Mesenchymal stem cell (in vitro differentiated cells and primary cell): ENCODE measurements around the gene USP46.

Source experiments
- DNase-seq: peaks from one replicate; pipeline ENCODE4 v3.0.0-alpha.2; 2013
- H2AFZ ChIP-seq: one replicate; pipeline ENCODE4 v1.6.1; 2013; ENCODE audit warnings: low read depth, mild to moderate bottlenecking, control low read depth, inconsistent platforms, low read length, moderate library complexity
- H2AK5ac ChIP-seq: 2 replicates; pipeline ENCODE4 v1.6.1; 2013; ENCODE audit warnings: low read length, moderate library complexity, mild to moderate bottlenecking, inconsistent platforms; ENCODE audit not compliant: severe bottlenecking
- H2BK120ac ChIP-seq: one replicate; pipeline ENCODE4 v1.6.1; 2013; ENCODE audit warnings: low read depth, mild to moderate bottlenecking, inconsistent platforms, low read length, moderate library complexity
- H2BK12ac ChIP-seq, 2 experiments: one replicate each; pipeline ENCODE4 v1.6.1; 2013; ENCODE audit warnings: inconsistent platforms in 2 of 2, low read length in 2 of 2, mild to moderate bottlenecking in 2 of 2, moderate library complexity in 2 of 2, control low read depth in 1 of 2
- H2BK15ac ChIP-seq: one replicate; pipeline ENCODE4 v1.6.1; 2013; ENCODE audit warnings: mild to moderate bottlenecking, low read depth, inconsistent platforms; ENCODE audit not compliant: poor library complexity, severe bottlenecking
- H2BK5ac ChIP-seq: 2 replicates; pipeline ENCODE4 v1.6.1; 2013; ENCODE audit warnings: low read depth, mild to moderate bottlenecking, low read length, control low read depth, inconsistent platforms; ENCODE audit not compliant: poor library complexity, severe bottlenecking
- H3K14ac ChIP-seq, 2 experiments: one replicate each; pipeline ENCODE4 v1.6.1; 2013; ENCODE audit warnings: inconsistent platforms in 2 of 2, low read length in 2 of 2, control low read depth in 1 of 2, mild to moderate bottlenecking in 1 of 2, moderate library complexity in 1 of 2
- H3K18ac ChIP-seq, 2 experiments: one replicate each; pipeline ENCODE4 v1.6.1; 2013; ENCODE audit warnings: inconsistent platforms in 2 of 2, low read length in 2 of 2, control low read depth in 1 of 2, low read depth in 1 of 2, mild to moderate bottlenecking in 1 of 2
- H3K23ac ChIP-seq, 2 experiments: one replicate each; pipeline ENCODE4 v1.6.1; 2013; ENCODE audit warnings: inconsistent platforms in 2 of 2, low read length in 2 of 2, mild to moderate bottlenecking in 2 of 2, moderate library complexity in 2 of 2, control low read depth in 1 of 2
- H3K27ac ChIP-seq: 2 replicates; pipeline ENCODE4 v1.5.1; 2013; ENCODE audit warnings: mild to moderate bottlenecking, moderate library complexity, low read length, control low read depth, inconsistent platforms; ENCODE audit not compliant: poor library complexity, severe bottlenecking
- H3K27me3 ChIP-seq, 2 experiments: 2 replicates each; pipeline versions ENCODE4 v1.6.1 to v1.7.0; 2013; ENCODE audit warnings: low read length in 2 of 2, mild to moderate bottlenecking in 2 of 2, moderate library complexity in 2 of 2, control low read depth in 1 of 2, inconsistent platforms in 1 of 2; ENCODE audit not compliant: control insufficient read depth in 1 of 2, insufficient read depth in 1 of 2
- H3K36me3 ChIP-seq, 2 experiments: 2 replicates each; pipeline versions ENCODE4 v1.6.1 to v1.7.0; 2013; ENCODE audit warnings: low read length in 2 of 2, control low read depth in 1 of 2, inconsistent platforms in 1 of 2, low read depth in 1 of 2, mild to moderate bottlenecking in 1 of 2; ENCODE audit not compliant: insufficient read depth in 2 of 2, control insufficient read depth in 1 of 2
- H3K4ac ChIP-seq, 2 experiments: one replicate each; pipeline ENCODE4 v1.6.1; 2013; ENCODE audit warnings: inconsistent platforms in 2 of 2, low read length in 2 of 2, mild to moderate bottlenecking in 2 of 2, moderate library complexity in 2 of 2, control low read depth in 1 of 2, low read depth in 1 of 2
- H3K4me1 ChIP-seq: 2 replicates; pipeline ENCODE4 v1.6.1; 2013; ENCODE audit warnings: low read depth, low read length, control low read depth; ENCODE audit not compliant: control insufficient read depth, insufficient read depth
- H3K4me2 ChIP-seq: 2 replicates; pipeline ENCODE4 v1.6.1; 2013; ENCODE audit warnings: low read length, mild to moderate bottlenecking, inconsistent platforms; ENCODE audit not compliant: poor library complexity, severe bottlenecking
- H3K4me3 ChIP-seq, 2 experiments: 2 replicates each; pipeline versions ENCODE4 v1.5.1 to v1.7.0; 2013; ENCODE audit warnings: low read length in 2 of 2, mild to moderate bottlenecking in 2 of 2, control low read depth in 1 of 2, low read depth in 1 of 2; ENCODE audit not compliant: insufficient read depth in 1 of 2
- H3K79me1 ChIP-seq: replicated peaks from 2 replicates; pipeline ENCODE4 v1.6.1; 2013; ENCODE audit warnings: mild to moderate bottlenecking, control low read depth, low read length, inconsistent platforms; ENCODE audit not compliant: poor library complexity, severe bottlenecking
- H3K9ac ChIP-seq: 2 replicates; pipeline ENCODE4 v1.7.0; 2013; ENCODE audit warnings: mild to moderate bottlenecking, low read length, moderate library complexity
- H3K9me3 ChIP-seq: 2 replicates; pipeline ENCODE4 v1.7.0; 2013; ENCODE audit warnings: mild to moderate bottlenecking, low read length; ENCODE audit not compliant: control insufficient read depth
- H4K8ac ChIP-seq: one replicate; pipeline ENCODE4 v1.6.1; 2013; ENCODE audit warnings: inconsistent platforms, mild to moderate bottlenecking, low read length, moderate library complexity
- H4K91ac ChIP-seq: one replicate; pipeline ENCODE4 v1.6.1; 2013; ENCODE audit warnings: mild to moderate bottlenecking, low read length, inconsistent platforms
- WGBS: methylation state at CpG from one replicate; pipeline ENCODE4 v1.1.7; 2013; ENCODE audit warnings: mixed read lengths; 5-methylcytosine and 5-hydroxymethylcytosine counted together

USP46 gene

DNA sequence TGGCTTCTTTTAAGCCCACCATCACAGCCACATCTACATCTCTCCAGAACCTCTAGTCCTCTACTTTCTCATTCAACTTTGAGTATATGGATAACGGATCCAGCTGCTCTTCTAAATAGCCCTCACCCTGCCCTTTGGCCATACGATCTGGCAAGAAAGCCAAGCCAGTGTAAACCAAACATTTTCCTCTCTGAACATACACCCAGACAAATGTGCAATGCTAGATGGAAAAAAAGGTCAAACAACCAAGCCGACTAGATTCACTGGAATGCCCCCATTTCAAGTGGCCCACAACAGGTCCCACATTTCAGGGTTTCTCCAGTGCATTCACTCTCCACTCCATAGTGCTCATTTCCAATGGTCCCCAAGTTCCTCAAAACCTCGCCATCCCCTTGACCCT lies 24.0 kb downstream of the USP46 start:
- Histone ChIP-seq H2AK5ac (no peak overlapping the region), H3K79me1 (peaks cover 45% of the 10 kb centered on the region), H2BK15ac (no peak overlapping the region), H3K4ac (no peak overlapping the region), H3K14ac (peak overlapping the region in 1 of 2 experiments; percentile 11), H3K9me3 (no peaks in the 10 kb centered on the region), H3K27me3 (no peaks in the 10 kb centered on the region), H3K27ac (no peak overlapping the region), H2AFZ (no peak overlapping the region), H4K91ac (no peak overlapping the region), H3K36me3 (peaks cover 0 to 2% of the 10 kb centered on the region in 2 experiments), H3K9ac (no peak overlapping the region), H2BK5ac (no peak overlapping the region), H2BK120ac (no peak overlapping the region), H2BK12ac (no peak overlapping the region), H3K4me1 (peaks cover 5% of the 10 kb centered on the region), H3K4me3 (no peak overlapping the region), H3K23ac (no peak overlapping the region), H4K8ac (no peak overlapping the region), H3K18ac (no peak overlapping the region), H3K4me2 (no peak overlapping the region)
- DNase-seq = peak; percentile 76
- 90% methylated on average over 4 of the region's 4 CpGs for WGBS

DNA sequence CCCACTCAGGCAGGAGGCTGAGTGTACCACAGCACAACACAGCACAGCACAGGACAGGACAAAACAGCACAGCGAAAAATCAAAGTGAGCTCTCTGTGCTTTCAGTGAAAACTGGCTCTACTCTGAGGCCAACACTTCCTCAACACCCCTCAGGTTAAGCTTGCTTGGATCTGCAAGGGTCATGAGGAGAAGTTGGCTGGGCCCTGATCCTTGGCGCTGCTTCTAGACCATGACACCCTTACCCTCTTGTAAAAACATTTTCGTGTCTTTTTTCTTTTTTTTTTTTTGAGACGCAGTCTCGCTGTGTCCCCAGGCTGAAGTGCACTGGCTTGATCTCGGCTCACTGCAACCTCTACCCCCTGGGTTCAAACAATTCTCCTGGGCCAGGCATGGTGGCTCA lies 25.3 kb downstream of the USP46 start:
- Histone ChIP-seq H2BK15ac (no peak overlapping the region), H4K8ac (no peak overlapping the region), H3K4me2 (no peak overlapping the region), H3K4me3 (no peak overlapping the region), H2BK5ac (no peak overlapping the region), H2AK5ac (no peak overlapping the region), H3K79me1 (peaks cover 46% of the 10 kb centered on the region), H3K4ac (peak overlapping the region in 1 of 2 experiments; percentile 21), H2BK120ac (no peak overlapping the region), H3K27ac (no peak overlapping the region), H3K9ac (no peak overlapping the region), H3K9me3 (no peaks in the 10 kb centered on the region), H3K18ac (peak overlapping the region in 1 of 2 experiments; percentile 74), H2AFZ (no peak overlapping the region), H2BK12ac (peak overlapping the region in 1 of 2 experiments; percentile 32), H3K4me1 (peaks cover 5% of the 10 kb centered on the region), H3K14ac (no peak overlapping the region), H4K91ac (no peak overlapping the region), H3K36me3 (peaks cover 0 to 9% of the 10 kb centered on the region in 2 experiments), H3K23ac (no peak overlapping the region), H3K27me3 (no peaks in the 10 kb centered on the region)
- no peak for DNase-seq
- WGBS = 95% methylated on average over 5 of the region's 6 CpGs

DNA sequence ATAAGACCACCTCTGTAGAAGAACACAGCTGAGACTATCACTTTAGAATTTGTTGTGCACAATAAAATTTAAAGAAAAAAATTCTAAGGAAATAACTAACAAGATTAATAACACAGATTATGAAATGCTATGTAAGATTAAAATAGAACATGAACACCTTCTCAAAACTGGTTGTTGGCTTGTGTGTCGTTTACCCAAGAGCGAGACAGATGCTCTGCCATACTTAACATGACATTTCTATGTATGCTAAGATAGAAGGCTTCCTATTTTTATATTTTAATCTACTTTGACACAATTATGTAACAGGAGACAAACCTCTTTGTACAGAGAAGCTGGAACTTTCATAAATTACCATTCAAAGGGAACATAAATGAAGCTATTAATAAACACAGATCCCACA lies 30.1 kb downstream of the USP46 start:
- Histone ChIP-seq H4K91ac (no peak overlapping the region), H3K27ac (no peak overlapping the region)

DNA sequence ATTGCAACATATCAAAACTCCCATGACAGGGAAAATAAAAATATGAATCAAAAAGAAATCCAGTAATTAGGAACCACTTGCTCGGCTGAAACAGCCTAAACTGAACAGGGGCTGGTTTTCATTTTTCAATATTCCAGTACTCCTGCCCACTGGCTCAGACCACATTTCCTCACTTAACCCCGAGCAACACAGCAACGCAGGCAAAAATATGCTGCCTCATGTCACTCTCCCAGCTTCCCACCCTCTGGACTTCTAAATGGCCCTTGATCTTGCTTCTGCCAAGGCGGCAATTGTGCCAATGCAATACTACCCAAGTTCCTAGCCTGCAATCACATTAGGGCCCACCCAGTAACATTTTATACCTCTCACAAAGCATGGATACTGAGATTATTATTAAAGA lies 30.6 kb downstream of the USP46 start:
- no peak overlapping the region for H3K27ac ChIP-seq
- no peak overlapping the region for H3K14ac ChIP-seq
- no peak for DNase-seq
- no peaks in the 10 kb centered on the region for H3K9me3 ChIP-seq
- peaks cover 18% of the 10 kb centered on the region for H3K79me1 ChIP-seq
- WGBS = 99% methylated on average over 4 of the region's 4 CpGs
- no peak overlapping the region for H2BK120ac ChIP-seq
- peaks cover 2% of the 10 kb centered on the region for H3K4me1 ChIP-seq
- H2AFZ ChIP-seq = no peak overlapping the region
- H3K27me3 ChIP-seq = no peaks in the 10 kb centered on the region
- H3K4me2 ChIP-seq = no peak overlapping the region
- H4K91ac ChIP-seq = no peak overlapping the region
- H3K4me3 ChIP-seq = no peak overlapping the region
- no peak overlapping the region for H4K8ac ChIP-seq
- no peak overlapping the region for H2BK5ac ChIP-seq
- no peak overlapping the region for H2AK5ac ChIP-seq
- H3K23ac ChIP-seq = no peak overlapping the region
- H3K18ac ChIP-seq = no peak overlapping the region
- H3K9ac ChIP-seq = no peak overlapping the region
- H2BK12ac ChIP-seq = no peak overlapping the region
- no peak overlapping the region for H3K4ac ChIP-seq
- H3K36me3 ChIP-seq = peaks cover 4 to 37% of the 10 kb centered on the region in 2 experiments
- no peak overlapping the region for H2BK15ac ChIP-seq

More for the DNA sequence above, 30.1 kb downstream of the USP46 start:
- no peak overlapping the region for H3K4me2 ChIP-seq
- H3K27me3 ChIP-seq = no peaks in the 10 kb centered on the region
- H2BK120ac ChIP-seq = no peak overlapping the region
- H3K36me3 ChIP-seq = peaks cover 4 to 37% of the 10 kb centered on the region in 2 experiments
- H3K18ac ChIP-seq = no peak overlapping the region
- peaks cover 7% of the 10 kb centered on the region for H3K4me1 ChIP-seq
- no CpG with 5 or more reads among the region's 2 CpGs for WGBS
- no peak overlapping the region for H3K23ac ChIP-seq
- H3K79me1 ChIP-seq = peaks cover 21% of the 10 kb centered on the region
- H2BK5ac ChIP-seq = no peak overlapping the region
- no peak overlapping the region for H2AK5ac ChIP-seq
- H3K4me3 ChIP-seq = no peak overlapping the region
- H4K8ac ChIP-seq = no peak overlapping the region
- H3K14ac ChIP-seq = no peak overlapping the region
- H2BK12ac ChIP-seq = no peak overlapping the region
- H2BK15ac ChIP-seq = no peak overlapping the region
- H2AFZ ChIP-seq = no peak overlapping the region
- no peak overlapping the region for H3K9ac ChIP-seq
- DNase-seq = no peak
- no peaks in the 10 kb centered on the region for H3K9me3 ChIP-seq
- no peak overlapping the region for H3K4ac ChIP-seq
